Measurements from ENCODE around the gene PIKFYVE.

The PIKFYVE gene

DNA sequence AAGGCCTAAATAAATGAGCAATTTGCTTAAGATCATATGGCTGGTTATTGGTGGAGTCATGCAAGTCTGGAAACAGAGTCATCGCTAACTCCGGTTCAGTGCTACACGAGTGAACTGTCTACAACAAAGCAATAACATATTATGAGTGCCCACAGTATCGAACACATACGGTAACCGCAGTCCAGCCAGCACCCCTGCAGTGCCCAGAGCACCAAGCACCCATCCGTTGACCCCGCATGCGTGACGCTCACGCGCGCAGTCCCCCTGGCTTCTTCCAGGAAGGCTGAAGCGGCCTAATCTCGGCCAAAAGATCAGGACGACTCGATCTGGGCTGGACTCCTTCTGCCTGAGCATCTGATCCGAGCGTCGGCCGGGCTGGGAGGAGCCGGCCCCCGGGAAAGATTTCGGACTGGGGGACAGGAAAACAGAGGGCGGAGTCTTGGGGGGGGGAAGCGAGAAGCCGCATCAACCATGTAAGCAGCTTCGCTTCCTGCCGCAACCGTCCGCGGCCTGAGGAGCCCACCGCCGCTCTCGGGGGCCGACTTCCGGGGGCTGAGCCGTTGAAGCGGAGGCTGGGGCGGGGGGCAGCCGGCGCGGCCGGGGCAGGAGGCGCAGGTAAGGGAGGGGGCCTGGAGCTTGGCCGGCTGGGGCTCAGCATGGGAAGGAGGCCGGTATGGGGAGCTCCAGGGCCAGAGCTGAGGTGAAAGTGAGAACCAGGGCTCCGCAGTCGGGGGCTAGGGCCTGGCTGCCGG lies at the start of gene PIKFYVE (continued):
- no peak for TF ChIP-seq ZNF692 (tag by site-specific recombination; IDR thresholded peaks at IDR 0.05)
- no peak; the same call in 1 of the 2 replicates for TF ChIP-seq ZNF777 (tag by site-specific recombination; IDR thresholded peaks at IDR 0.05; ENCODE audit: borderline replicate concordance)
- peak; percentile 82 for TF ChIP-seq ZBTB20 (tag by site-specific recombination; IDR thresholded peaks at IDR 0.05)
- 0 out of 2 replicates have a peak, but pooled peaks have one; percentile 11 for TF ChIP-seq ZBTB8A (tag by site-specific recombination; IDR thresholded peaks at IDR 0.05)
- peak; percentile 82 for TF ChIP-seq SP3 (tag by site-specific recombination; IDR thresholded peaks at IDR 0.05)
- TF ChIP-seq ZNF792 (tag by site-specific recombination; IDR thresholded peaks at IDR 0.05) = no peak
- TF ChIP-seq ZSCAN16 (tag by site-specific recombination; IDR thresholded peaks at IDR 0.05) = no peak
- TF ChIP-seq ZBTB11 (tag by site-specific recombination; conservative IDR thresholded peaks at IDR 0.05; ENCODE audit: low read depth) = peak; percentile 85
- peak; percentile 97 for TF ChIP-seq IKZF3 (tag by site-specific recombination; IDR thresholded peaks at IDR 0.05)
- TF ChIP-seq ZNF335 (tag by site-specific recombination; conservative IDR thresholded peaks at IDR 0.05) = peak; percentile 37
- TF ChIP-seq ZNF670 (tag by site-specific recombination; IDR thresholded peaks at IDR 0.05; ENCODE audit: low read depth) = no peak
- TF ChIP-seq ZNF561 (tag by site-specific recombination; IDR thresholded peaks at IDR 0.05; ENCODE audit: borderline replicate concordance) = peak; percentile 41; the same call in 1 of the 2 replicates
- peak; percentile 53; the same call in 1 of the 2 replicates for TF ChIP-seq ZNF600 (tag by site-specific recombination; IDR thresholded peaks at IDR 0.05)
- no peak for TF ChIP-seq ZNF596 (tag by site-specific recombination; IDR thresholded peaks at IDR 0.05)
- TF ChIP-seq GLIS2 (tag by site-specific recombination; IDR thresholded peaks at IDR 0.05) = peak; percentile 96
- TF ChIP-seq SP7 (tag by site-specific recombination; IDR thresholded peaks at IDR 0.05) = peak; percentile 69
- TF ChIP-seq ZNF518A (tag by site-specific recombination; conservative IDR thresholded peaks at IDR 0.05; ENCODE audit: low read depth) = peak; percentile 73
- TF ChIP-seq TRIM28 (IDR thresholded peaks at IDR 0.05; ENCODE audit: borderline replicate concordance, low read length) = peak; percentile 88
- TF ChIP-seq CTCF (tag by site-specific recombination; IDR thresholded peaks at IDR 0.05) = 0 out of 2 replicates have a peak, but pooled peaks have one; percentile 24
- TF ChIP-seq ZEB2 (tag by site-specific recombination; IDR thresholded peaks at IDR 0.05) = peak; percentile 67
- TF ChIP-seq ZNF785 (tag by site-specific recombination; IDR thresholded peaks at IDR 0.05) = no peak
- peak; percentile 44; the same call in 1 of the 2 replicates for TF ChIP-seq ZNF660 (tag by site-specific recombination; IDR thresholded peaks at IDR 0.05)
- peak; percentile 60 for TF ChIP-seq ZNF398 (tag by site-specific recombination; IDR thresholded peaks at IDR 0.05)
- TF ChIP-seq ZNF610 (tag by site-specific recombination; IDR thresholded peaks at IDR 0.05; ENCODE audit: borderline replicate concordance) = peak; percentile 74; the same call in 1 of the 2 replicates
- peak; percentile 67 for TF ChIP-seq KLF10 (tag by site-specific recombination; IDR thresholded peaks at IDR 0.05)
- no peak for TF ChIP-seq ZNF654 (tag by site-specific recombination; IDR thresholded peaks at IDR 0.05; ENCODE audit: low read depth)
